HG03175 (cell line): Measurements from ENCODE around the gene RFX8.

Experiments used
- ATAC-seq: cut with Tn5 transposase; IDR thresholded peaks from one replicate; pipeline ENCODE4 v1.9.1; 2021; ENCODE audit warnings: mild to moderate bottlenecking, moderate library complexity; ENCODE audit not compliant: unreplicated experiment

RFX8 gene

GRCh38 chr2:101386599-101387150 lies 88.2 kb downstream of the RFX8 start:
- ATAC-seq = no peak

GRCh38 chr2:101383016-101383541 lies 91.8 kb downstream of the RFX8 start:
- no peak for ATAC-seq

- no peak for ATAC-seq
Observed at GRCh38 chr2:101382442-101382841, 92.5 kb downstream of the RFX8 start.

- no peak for ATAC-seq
Observed at GRCh38 chr2:101380376-101380775, 94.5 kb downstream of the RFX8 start.

- ATAC-seq = no peak
Observed at GRCh38 chr2:101379091-101379490, 95.8 kb downstream of the RFX8 start.

GRCh38 chr2:101375653-101376052 lies 99.3 kb downstream of the RFX8 start:
- ATAC-seq = no peak

- no peak for ATAC-seq
Observed at GRCh38 chr2:101374821-101375561, 99.9 kb downstream of the RFX8 start.

GRCh38 chr2:101372792-101373191 lies 102.1 kb downstream of the RFX8 start:
- ATAC-seq = no peak

- ATAC-seq = no peak
Observed at GRCh38 chr2:101371636-101372035, 103.3 kb downstream of the RFX8 start.

GRCh38 chr2:101369100-101369499 lies 105.8 kb downstream of the RFX8 start:
- no peak for ATAC-seq

GRCh38 chr2:101368376-101368775 lies 106.5 kb downstream of the RFX8 start:
- ATAC-seq = no peak

- ATAC-seq = no peak
Observed at GRCh38 chr2:101367508-101367907, 107.4 kb downstream of the RFX8 start.

GRCh38 chr2:101364878-101365277 lies 110.0 kb downstream of the RFX8 start:
- ATAC-seq = no peak

- ATAC-seq = no peak
Observed at GRCh38 chr2:101362777-101363176, 112.1 kb downstream of the RFX8 start.

- ATAC-seq = no peak
Observed at GRCh38 chr2:101362316-101362715, 112.6 kb downstream of the RFX8 start.

- peak; percentile 61 for ATAC-seq
Observed at GRCh38 chr2:101361522-101361921, 113.4 kb downstream of the RFX8 start.

GRCh38 chr2:101361121-101361520 lies 113.8 kb downstream of the RFX8 start:
- no peak for ATAC-seq

- no peak for ATAC-seq
Observed at GRCh38 chr2:101360232-101360631, 114.7 kb downstream of the RFX8 start.

- no peak for ATAC-seq
Observed at GRCh38 chr2:101359410-101359954, 115.4 kb downstream of the RFX8 start.

GRCh38 chr2:101357376-101357775 lies 117.5 kb downstream of the RFX8 start:
- ATAC-seq = no peak

GRCh38 chr2:101356521-101356920 lies 118.4 kb downstream of the RFX8 start:
- no peak for ATAC-seq

- ATAC-seq = no peak
Observed at GRCh38 chr2:101356055-101356454, 118.9 kb downstream of the RFX8 start.
